GM10847 (cell line): Measurements from ENCODE around the gene TSBP1.

ENCODE experiments used
- POLR2A ChIP-seq: IDR thresholded peaks from 2 replicates; pipeline ENCODE4 v1.6.1; 2011; ENCODE audit not compliant: insufficient read length; ENCODE audit errors: extremely low read depth

Gene TSBP1

GRCh38 chr6:32387589-32388340 lies 16.1 kb upstream of the TSBP1 start:
- no peak for TF ChIP-seq POLR2A

- TF ChIP-seq POLR2A, result no peak
Measured at GRCh38 chr6:32386040-32386439, 14.3 kb upstream of the TSBP1 start.

DNA sequence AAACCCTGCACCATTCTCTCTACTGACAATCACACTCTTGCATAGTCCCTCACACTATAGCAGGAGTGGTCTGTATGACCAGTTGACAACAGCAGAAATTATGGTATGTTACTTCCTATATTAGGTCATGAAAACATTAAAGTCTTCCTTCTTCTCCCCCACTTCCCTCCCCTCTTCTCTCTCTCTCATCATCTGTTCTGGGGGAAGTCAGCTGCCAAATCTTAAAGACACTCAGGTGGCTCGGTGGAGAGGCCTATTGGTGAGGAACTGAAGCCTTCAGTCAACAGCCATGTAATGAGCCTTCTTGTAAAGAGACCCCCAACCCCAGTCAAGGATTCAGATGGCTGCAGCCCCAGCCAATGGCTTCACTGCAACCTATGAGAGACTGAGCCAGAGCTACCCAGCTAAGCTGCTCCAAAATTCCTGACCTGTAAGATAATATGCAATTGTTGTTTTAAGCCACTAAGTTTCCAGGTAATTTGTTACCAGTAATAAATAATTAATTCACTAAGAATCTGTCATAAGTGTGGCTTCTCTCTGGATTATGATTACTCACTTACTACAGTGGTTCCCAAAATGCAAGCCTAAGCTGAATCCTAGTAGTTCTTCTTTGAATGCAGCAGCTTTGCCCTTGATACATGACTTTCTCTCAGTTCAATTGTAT lies 11.2 kb upstream of the TSBP1 start:
- no peak for TF ChIP-seq POLR2A

DNA sequence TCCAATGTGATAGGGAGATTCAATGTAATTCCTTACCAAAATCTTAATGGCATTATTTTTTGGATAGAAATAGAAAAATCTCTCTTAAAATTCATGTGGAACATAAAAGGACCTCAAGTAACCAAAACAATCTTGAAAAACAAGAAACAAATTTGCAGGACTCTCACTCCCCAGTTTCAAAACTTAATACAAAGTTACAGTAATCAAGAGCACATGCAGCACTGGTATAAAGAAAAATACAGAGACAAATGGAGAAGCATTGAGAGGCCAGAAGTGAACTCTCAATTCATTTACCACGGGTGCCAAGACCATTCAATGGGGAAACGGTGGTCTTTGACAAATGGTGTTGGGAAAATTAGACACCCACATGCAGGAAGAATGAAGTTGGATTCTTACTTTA lies 7.8 kb upstream of the TSBP1 start:
- TF ChIP-seq POLR2A, result no peak

GRCh38 chr6:32375739-32376529 lies 4.2 kb upstream of the TSBP1 start:
- no peak for TF ChIP-seq POLR2A

GRCh38 chr6:32371229-32371628 lies 474 bp downstream of the TSBP1 start:
- no peak for TF ChIP-seq POLR2A

DNA sequence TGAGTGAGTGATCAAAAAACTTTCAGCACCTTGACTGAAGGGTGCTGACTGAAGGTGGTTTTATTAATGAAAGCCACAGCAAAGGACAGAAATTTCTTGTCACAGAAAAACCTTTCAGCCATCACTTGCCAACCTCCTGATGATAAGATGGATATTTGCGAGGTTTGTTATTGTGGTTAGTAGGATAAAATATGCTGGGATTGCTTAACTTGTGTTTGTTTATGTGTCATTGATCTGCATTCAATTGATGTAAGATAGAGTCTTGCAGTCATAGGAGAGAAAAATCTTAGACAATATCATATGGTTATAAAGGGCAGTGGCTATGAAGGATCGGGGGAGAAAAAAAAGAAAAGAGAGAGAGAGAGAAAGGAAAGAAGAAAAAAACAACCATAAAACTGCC lies 1.2 kb downstream of the TSBP1 start:
- TF ChIP-seq POLR2A, result no peak

DNA sequence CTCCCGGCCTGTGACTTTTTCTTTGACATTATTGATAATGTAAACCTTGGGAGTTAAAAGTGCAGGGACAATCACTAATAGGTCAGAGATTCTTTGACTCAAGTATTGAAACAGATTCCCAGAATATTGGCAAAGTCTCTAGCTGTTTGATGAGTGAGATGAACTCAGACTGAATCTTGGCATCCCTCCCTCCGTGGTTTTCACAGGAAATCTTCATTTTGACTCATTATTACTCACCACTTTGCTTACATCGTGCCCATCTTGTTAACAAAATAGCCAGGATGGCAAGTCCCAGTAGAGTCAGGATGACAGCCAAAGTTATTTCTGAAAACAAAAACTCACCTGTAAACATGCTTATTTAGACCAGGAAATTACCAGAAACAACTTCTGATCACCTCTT lies 2.0 kb downstream of the TSBP1 start:
- TF ChIP-seq POLR2A, result no peak

DNA sequence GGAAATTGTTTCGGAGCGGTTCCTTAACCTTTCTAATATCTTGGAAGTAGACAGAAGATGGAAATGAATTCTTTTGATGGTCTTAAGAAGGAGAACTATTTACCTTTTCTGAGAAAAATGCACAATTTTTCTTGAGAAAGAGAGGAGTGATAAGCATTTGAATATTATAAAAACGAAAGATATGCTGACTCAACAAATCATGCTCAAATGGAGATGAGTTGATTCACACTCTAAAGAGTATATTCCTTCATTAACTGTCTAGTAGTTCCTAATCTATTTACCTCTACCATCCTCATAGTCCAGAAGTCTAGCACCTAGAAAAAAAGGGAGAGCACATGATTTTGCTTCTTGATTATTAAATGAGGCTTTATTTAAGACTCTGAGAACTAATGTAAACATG lies 4.1 kb downstream of the TSBP1 start:
- no peak for TF ChIP-seq POLR2A

- no peak for TF ChIP-seq POLR2A
Measured at GRCh38 chr6:32355018-32355417, 16.7 kb downstream of the TSBP1 start.

- no peak for TF ChIP-seq POLR2A
Measured at GRCh38 chr6:32353348-32353747, 18.4 kb downstream of the TSBP1 start.

DNA sequence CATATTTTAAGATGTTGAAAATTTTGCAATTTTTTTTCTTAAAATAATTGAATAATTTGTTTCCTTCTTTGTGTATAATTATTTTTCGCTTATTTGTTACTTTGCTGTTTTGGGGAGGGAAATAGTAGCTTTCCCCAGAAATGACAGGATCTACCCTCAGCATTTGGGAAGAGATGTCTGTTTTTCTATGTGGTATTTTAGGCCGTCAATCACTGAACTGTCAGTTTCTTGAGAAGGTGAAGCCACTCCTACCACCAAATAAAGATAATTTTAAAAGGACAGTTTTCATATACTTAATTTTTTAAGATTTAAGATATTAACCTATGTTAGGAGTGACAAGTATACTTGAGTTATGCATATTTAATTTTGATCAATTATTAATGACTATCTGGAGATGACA lies 31.5 kb downstream of the TSBP1 start:
- TF ChIP-seq POLR2A, result no peak

GRCh38 chr6:32337186-32337805 lies 34.4 kb downstream of the TSBP1 start:
- TF ChIP-seq POLR2A, result no peak

DNA sequence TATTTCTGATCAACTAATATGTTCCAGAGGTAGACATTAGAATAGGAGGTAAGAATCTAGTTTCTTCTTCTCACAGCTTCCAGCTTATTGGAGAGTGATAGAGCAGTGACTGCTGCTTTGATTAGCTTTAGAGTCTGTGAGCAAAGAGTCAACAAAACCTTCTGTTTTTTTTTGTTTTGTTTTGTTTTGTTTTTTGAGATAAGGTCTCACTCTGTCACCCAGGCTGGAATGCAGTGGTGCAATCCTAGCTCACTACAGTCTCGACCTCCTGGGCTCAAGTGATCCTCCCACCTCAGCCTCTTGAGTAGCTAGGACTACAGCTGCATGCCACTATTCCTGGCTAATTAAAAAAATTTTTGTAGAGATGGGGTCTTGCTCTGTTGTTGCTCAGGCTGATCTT lies 39.3 kb downstream of the TSBP1 start:
- no peak for TF ChIP-seq POLR2A

GRCh38 chr6:32329141-32329540 lies 42.6 kb downstream of the TSBP1 start:
- TF ChIP-seq POLR2A, result no peak

DNA sequence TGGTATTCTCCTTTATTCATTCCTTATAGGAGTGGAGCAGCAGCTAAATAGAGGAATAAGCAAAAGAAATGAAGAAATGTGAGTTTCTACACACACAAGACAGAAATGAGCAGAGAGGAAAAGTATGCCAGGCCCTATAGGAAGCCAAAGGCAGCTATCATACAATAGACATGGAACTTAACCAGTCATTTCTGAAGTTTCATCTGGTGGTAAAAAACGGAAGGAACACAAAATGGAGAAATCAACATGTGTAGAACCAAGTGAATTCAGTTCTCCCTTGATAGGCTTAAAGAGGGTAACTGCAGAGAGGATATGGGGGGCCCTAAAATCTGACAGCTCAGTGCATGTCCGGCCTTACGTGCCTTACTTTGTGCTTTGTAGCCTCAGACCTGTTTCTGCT lies 44.6 kb downstream of the TSBP1 start:
- no peak for TF ChIP-seq POLR2A
